ENCODE results near the gene MXD4.
A peak's percentile ranks its signal among the peaks of the same experiment; 100 is the strongest.
"Not testable (repeated sequence)": the region's sequence is repeated elsewhere in the genome, so short reads cannot be mapped to it uniquely, and the experiment has no call there.

Gene MXD4

DNA sequence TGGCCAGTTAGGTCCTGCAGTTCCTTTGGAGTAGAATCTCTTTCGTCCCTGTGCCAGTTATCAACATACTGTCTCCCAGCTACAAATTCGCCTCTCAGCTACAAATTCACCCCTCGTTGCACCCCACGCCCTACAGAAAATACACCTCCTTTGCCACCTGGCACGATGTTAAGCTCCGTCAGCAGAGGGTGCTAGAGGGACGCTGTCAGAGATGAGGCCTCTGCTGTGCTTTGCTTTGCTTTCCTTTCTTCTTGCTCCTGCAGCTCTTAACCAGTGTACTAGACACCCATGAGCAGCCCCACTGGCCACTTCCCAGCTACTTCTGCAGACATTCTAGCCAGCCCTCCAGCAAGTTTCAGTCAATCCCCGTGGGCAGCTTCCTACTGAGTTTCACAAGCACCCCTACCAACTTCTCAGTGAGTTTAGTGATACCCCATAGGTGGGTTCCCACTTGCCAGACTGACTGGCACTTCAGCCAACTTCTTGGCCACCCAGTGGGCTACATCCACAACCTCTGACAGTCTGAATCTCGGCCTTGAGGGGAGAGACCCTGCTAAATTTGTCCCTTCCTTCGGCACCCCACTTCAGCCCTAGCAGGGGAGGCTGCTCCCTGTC is 41.8 kb downstream of the MXD4 start:
- TF ChIP-seq, protein P1, sequence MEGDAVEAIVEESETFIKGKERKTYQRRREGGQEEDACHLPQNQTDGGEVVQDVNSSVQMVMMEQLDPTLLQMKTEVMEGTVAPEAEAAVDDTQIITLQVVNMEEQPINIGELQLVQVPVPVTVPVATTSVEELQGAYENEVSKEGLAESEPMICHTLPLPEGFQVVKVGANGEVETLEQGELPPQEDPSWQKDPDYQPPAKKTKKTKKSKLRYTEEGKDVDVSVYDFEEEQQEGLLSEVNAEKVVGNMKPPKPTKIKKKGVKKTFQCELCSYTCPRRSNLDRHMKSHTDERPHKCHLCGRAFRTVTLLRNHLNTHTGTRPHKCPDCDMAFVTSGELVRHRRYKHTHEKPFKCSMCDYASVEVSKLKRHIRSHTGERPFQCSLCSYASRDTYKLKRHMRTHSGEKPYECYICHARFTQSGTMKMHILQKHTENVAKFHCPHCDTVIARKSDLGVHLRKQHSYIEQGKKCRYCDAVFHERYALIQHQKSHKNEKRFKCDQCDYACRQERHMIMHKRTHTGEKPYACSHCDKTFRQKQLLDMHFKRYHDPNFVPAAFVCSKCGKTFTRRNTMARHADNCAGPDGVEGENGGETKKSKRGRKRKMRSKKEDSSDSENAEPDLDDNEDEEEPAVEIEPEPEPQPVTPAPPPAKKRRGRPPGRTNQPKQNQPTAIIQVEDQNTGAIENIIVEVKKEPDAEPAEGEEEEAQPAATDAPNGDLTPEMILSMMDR (IDR thresholded peaks at IDR 0.05; ENCODE audit: poor library complexity, severe bottlenecking) = peak; percentile 91
- DNase-seq (ENCODE audit: low spot score) = no peak
- Histone ChIP-seq H3K27ac (ENCODE audit: poor library complexity, severe bottlenecking) (no peak overlapping the region), H3K27me3 (ENCODE audit: insufficient read depth, poor library complexity, severe bottlenecking) (no peaks in the 10 kb centered on the region), H3K4me1 (ENCODE audit: insufficient read depth, poor library complexity, severe bottlenecking) (no peaks in the 10 kb centered on the region), H3K36me3 (ENCODE audit: low read depth) (no peaks in the 10 kb centered on the region), H3K4me3 (ENCODE audit: severe bottlenecking) (no peak overlapping the region), H3K9me3 (ENCODE audit: severe bottlenecking) (no peaks in the 10 kb centered on the region)
- ATAC-seq (ENCODE audit: low read depth) = peak; percentile 80

DNA sequence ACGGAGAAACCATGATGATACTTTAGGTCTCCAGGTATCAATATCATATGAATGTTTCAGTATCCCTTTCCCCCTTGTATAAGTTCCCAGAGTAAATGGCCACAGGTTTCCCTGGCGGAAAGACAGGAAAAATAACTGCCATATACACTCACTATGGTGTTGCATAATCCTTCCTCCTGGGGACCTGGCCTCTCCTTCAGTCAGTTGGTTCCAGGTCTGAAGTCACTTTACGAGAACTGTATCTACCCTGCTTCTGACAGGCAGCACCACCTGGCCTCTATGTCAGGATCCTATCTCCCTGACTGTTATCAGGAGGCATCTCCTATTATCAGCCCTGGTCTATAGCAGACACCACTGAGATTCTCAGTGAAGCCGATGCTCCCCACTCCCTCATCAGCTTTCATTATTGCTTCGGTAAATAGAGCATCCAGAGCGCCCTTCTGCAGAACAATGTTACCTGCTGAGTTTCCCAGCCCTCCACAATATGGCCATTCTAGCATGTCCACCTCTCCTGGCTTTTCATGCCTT is 42.6 kb downstream of the MXD4 start:
- ATAC-seq (ENCODE audit: low read depth) (no peak), DNase-seq (ENCODE audit: low spot score) (no peak)
- Histone ChIP-seq H3K36me3 (ENCODE audit: low read depth) (no peaks in the 10 kb centered on the region), H3K27ac (ENCODE audit: poor library complexity, severe bottlenecking) (no peak overlapping the region), H3K9me3 (ENCODE audit: severe bottlenecking) (no peaks in the 10 kb centered on the region), H3K27me3 (ENCODE audit: insufficient read depth, poor library complexity, severe bottlenecking) (no peaks in the 10 kb centered on the region), H3K4me3 (ENCODE audit: severe bottlenecking) (no peak overlapping the region), H3K4me1 (ENCODE audit: insufficient read depth, poor library complexity, severe bottlenecking) (no peaks in the 10 kb centered on the region)
- TF ChIP-seq, protein P1 (IDR thresholded peaks at IDR 0.05; ENCODE audit: poor library complexity, severe bottlenecking) = no peak

DNA sequence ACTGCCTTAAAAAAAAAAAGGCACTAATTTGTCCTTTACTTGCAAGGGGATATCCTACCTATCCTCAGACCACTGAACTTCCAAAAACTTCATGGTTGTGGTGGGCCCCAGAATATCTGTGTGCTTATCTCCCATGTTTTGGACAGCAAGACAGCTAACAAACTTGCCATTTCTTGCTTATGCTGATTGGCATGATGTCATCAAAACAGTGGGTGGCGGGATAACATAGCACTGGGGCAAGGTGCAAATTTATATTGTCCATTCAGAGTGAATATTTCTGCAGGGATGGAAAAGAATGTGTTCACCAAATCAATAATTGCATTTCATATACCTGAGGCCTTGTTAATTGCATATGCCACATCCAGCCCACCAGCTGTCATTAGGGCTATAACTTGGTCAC is 43.5 kb downstream of the MXD4 start:
- ATAC-seq (ENCODE audit: low read depth) = no peak
- no peaks in the 10 kb centered on the region for H3K27me3 ChIP-seq (ENCODE audit: insufficient read depth, poor library complexity, severe bottlenecking)
- TF ChIP-seq, protein P1 (IDR thresholded peaks at IDR 0.05; ENCODE audit: poor library complexity, severe bottlenecking) = no peak
- H3K4me1 ChIP-seq (ENCODE audit: insufficient read depth, poor library complexity, severe bottlenecking) = no peaks in the 10 kb centered on the region
- H3K36me3 ChIP-seq (ENCODE audit: low read depth) = no peaks in the 10 kb centered on the region
- no peak overlapping the region for H3K4me3 ChIP-seq (ENCODE audit: severe bottlenecking)
- no peaks in the 10 kb centered on the region for H3K9me3 ChIP-seq (ENCODE audit: severe bottlenecking)
- no peak for DNase-seq (ENCODE audit: low spot score)
- H3K27ac ChIP-seq (ENCODE audit: poor library complexity, severe bottlenecking) = no peak overlapping the region

DNA sequence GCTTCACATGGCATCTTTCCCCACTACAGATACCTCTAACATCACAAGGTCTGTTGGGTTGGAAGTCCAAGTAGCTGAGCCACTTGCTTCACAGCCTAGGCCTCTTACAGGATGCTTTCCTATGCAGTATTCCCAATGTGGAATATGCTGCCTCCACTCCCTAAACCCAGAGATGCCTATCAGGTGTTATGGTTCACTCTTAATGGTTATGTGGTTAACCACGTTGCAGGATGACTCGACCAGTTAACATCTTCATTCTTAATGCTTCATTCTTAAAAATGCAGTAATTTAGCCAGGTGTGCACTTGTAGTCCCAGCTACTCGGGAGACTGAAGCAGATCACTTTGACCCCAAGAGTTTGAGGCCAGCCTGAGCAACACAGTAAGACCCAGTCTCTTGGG is 44.2 kb downstream of the MXD4 start:
- H3K4me3 ChIP-seq (ENCODE audit: severe bottlenecking) = no peak overlapping the region
- H3K36me3 ChIP-seq (ENCODE audit: low read depth) = no peaks in the 10 kb centered on the region
- ATAC-seq (ENCODE audit: low read depth) (peak; percentile 66), DNase-seq (ENCODE audit: low spot score) (no peak)
- H3K27me3 ChIP-seq (ENCODE audit: insufficient read depth, poor library complexity, severe bottlenecking) = no peaks in the 10 kb centered on the region
- TF ChIP-seq, protein P1 (IDR thresholded peaks at IDR 0.05; ENCODE audit: poor library complexity, severe bottlenecking) = no peak
- H3K27ac ChIP-seq (ENCODE audit: poor library complexity, severe bottlenecking) = no peak overlapping the region
- H3K9me3 ChIP-seq (ENCODE audit: severe bottlenecking) = no peaks in the 10 kb centered on the region
- no peaks in the 10 kb centered on the region for H3K4me1 ChIP-seq (ENCODE audit: insufficient read depth, poor library complexity, severe bottlenecking)

DNA sequence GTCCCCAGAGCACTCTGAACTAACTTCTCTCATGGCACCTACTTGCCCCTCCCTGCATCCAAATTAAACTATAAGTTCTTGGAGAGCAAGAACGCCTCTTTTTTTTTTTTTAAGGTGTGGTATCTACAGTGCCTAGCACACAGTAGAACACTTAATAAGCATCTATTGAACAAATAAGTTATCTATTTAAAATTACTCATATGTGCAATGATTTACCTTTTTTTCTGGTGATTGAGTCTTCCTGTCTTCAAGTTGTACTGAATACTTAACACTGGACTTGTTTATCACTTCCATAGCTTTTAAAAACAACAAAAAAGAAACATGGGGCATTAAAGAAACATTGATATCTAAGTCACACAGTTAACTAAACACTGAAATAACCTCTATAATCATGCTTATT is 49.1 kb downstream of the MXD4 start:
- Histone ChIP-seq H3K27me3 (ENCODE audit: insufficient read depth, poor library complexity, severe bottlenecking) (no peaks in the 10 kb centered on the region), H3K4me3 (ENCODE audit: severe bottlenecking) (no peak overlapping the region), H3K27ac (ENCODE audit: poor library complexity, severe bottlenecking) (no peak overlapping the region), H3K4me1 (ENCODE audit: insufficient read depth, poor library complexity, severe bottlenecking) (no peaks in the 10 kb centered on the region), H3K9me3 (ENCODE audit: severe bottlenecking) (no peaks in the 10 kb centered on the region), H3K36me3 (ENCODE audit: low read depth) (no peaks in the 10 kb centered on the region)
- DNase-seq (ENCODE audit: low spot score) (no peak), ATAC-seq (ENCODE audit: low read depth) (no peak)
- TF ChIP-seq, protein P1 (IDR thresholded peaks at IDR 0.05; ENCODE audit: poor library complexity, severe bottlenecking) = no peak

DNA sequence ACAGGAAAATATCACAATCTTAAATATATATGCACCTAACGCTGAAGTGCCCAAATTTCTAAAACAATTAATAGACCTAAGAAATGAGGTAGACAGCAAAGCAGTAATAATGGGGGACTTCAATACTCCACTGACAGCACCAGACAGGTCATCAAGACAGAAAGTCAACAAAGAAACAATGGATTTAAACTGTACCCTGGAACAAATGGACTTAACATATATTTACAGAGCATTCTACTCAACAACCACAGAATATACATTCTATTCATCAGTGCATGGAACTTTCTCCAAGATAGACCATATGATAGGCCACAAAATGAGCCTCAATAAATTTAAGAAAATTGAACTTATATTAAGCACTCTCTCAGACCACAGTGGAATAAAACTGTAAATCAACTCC is 59.1 kb downstream of the MXD4 start:
- H3K9me3 ChIP-seq (ENCODE audit: severe bottlenecking); H3K27ac ChIP-seq (ENCODE audit: poor library complexity, severe bottlenecking); ATAC-seq (ENCODE audit: low read depth); H3K4me3 ChIP-seq (ENCODE audit: severe bottlenecking); H3K36me3 ChIP-seq (ENCODE audit: low read depth); DNase-seq (ENCODE audit: low spot score); H3K4me1 ChIP-seq (ENCODE audit: insufficient read depth, poor library complexity, severe bottlenecking); H3K27me3 ChIP-seq (ENCODE audit: insufficient read depth, poor library complexity, severe bottlenecking): not testable (repeated sequence)
